Activated CD4-positive, alpha-beta T cell treated with anti-CD3 and anti-CD28 coated beads, Interleukin-2, amount 50 U/mL, for 24 hours (primary cell): ENCODE data around the gene TNS4.

Experiments
- DNase-seq, 2 donors: peaks; one replicate each; pipeline ENCODE4 v3.0.0-alpha.2; 2020; ENCODE audit warnings: low read depth in 1 of 2, low spot score in 1 of 2

The TNS4 gene

GRCh38 chr17:40459636-40460603 lies 41.5 kb downstream of the TNS4 start:
- no peak for DNase-seq

DNA sequence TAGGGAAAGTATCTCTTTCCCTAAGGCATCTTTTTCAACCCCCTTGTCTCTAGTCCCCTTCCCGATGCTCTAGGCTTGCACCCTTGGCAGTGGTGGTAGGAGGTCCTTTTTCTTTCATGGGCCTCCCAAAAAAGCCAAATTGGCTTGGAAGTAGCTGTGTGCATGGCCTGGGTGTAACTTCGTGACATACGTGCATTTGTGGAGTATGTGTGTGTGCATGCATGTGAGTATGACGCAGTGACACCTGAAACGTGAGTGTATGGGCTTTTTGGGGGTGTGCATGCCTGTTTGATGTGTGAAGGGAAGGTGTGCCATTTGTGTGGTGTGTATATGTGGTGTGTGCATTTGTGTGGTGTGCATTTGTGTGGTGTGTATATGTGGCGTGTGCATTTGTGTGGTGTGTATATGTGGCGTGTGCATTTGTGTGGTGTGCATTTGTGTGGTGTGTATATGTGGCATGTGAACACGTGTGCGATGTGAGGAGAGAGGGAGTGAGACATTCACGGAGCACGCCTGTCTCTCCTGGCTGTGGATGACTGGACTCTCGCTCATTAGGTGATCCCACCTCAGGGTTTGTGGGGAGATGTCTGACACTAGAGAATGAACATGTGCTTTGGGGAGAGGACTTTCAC lies 42.5 kb downstream of the TNS4 start:
- DNase-seq = no peak

DNA sequence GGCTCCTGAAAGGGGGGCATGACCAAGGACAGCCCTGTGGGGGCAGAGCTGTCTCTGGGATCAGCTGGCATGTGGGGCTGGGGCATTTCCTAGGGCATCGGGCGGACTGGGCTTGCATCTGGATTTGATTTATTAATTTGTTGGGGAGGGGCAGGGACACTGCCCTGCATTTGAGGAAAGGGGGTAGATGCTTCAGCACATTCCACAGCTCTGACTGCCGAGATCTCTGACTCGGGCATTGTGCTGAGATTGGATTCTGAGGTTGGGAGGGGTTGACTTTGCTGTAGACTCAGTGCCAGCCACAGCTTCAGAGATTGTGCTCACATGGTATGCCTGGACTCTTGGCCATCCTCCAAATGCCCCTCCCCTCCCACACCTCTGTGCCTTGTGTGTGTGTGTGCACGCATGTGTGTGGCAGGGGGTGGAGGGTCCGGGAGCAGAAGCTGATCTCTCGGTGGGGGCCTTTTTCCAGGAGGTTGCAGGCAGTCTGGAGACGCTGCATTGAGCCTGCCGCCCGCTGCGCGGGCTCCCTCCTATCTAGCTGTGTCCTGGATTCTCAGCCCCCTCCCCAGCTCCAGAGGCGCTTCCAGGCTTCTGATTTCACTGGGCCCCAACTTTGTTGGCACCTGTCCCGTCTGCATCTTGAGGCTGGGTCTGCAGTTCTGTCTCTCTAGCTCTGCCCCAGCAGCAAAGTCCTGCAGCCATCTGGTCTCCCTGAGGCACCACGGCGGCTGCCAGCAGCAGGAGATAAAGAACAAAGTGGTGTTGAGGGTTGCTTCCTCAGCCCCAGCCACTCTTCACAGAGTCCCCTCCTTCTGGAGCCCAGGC lies 43.2 kb downstream of the TNS4 start:
- no peak for DNase-seq

GRCh38 chr17:40457369-40457768 lies 44.1 kb downstream of the TNS4 start:
- DNase-seq = no peak

DNA sequence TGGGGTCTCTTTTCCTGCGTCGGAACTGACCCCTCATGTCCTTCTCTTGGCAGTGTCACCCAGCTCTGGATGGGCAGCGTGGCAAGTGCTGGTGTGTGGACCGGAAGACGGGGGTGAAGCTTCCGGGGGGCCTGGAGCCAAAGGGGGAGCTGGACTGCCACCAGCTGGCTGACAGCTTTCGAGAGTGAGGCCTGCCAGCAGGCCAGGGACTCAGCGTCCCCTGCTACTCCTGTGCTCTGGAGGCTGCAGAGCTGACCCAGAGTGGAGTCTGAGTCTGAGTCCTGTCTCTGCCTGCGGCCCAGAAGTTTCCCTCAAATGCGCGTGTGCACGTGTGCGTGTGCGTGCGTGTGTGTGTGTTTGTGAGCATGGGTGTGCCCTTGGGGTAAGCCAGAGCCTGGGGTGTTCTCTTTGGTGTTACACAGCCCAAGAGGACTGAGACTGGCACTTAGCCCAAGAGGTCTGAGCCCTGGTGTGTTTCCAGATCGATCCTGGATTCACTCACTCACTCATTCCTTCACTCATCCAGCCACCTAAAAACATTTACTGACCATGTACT lies 44.9 kb downstream of the TNS4 start:
- DNase-seq = no peak

DNA sequence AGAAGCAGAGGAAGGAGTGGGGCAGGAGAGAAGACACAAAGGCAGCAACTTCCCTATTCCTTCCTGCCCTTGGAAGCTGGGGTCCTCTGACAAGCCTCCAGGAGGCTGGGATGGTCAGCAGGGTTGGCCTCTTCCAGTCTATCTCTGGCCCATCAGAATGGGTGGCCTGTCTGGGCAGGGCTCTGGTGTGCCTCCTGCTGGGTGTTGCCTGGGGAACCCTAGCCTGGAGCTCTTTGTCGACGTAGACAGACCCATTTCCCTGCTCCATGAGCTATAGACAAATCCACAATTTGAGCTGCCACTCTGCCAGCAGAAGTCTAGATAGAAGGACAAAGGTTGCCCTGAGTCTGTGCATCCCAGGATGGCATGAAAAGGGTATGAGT lies 46.8 kb downstream of the TNS4 start:
- no peak for DNase-seq

GRCh38 chr17:40453881-40454612 lies 47.4 kb downstream of the TNS4 start:
- DNase-seq = no peak

- no peak for DNase-seq
Observed at GRCh38 chr17:40452921-40453378, 48.5 kb downstream of the TNS4 start.

- no peak for DNase-seq
Observed at GRCh38 chr17:40452216-40452787, 49.1 kb downstream of the TNS4 start.

- DNase-seq = no peak
Observed at GRCh38 chr17:40451420-40451819, 50.0 kb downstream of the TNS4 start.

DNA sequence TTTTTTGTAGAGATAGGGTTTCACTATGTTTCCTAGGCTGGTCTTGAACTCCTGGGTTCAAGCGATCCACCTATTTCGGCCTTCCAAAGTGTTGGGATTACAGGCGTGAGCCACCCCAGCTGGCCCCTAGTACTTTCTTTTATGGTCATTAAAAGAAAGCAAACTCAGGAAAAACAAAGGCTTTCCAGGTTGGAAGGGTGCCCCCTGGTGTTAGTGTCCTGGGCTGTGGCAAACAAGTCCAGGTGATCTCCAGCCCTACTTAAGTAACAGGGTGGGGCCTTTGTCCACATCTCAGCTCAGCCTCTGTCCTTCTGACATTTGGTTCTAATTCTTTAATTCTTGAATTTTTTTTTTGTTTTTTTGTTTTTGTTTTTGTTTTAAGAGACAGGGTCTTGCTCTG lies 51.2 kb downstream of the TNS4 start:
- no peak for DNase-seq

DNA sequence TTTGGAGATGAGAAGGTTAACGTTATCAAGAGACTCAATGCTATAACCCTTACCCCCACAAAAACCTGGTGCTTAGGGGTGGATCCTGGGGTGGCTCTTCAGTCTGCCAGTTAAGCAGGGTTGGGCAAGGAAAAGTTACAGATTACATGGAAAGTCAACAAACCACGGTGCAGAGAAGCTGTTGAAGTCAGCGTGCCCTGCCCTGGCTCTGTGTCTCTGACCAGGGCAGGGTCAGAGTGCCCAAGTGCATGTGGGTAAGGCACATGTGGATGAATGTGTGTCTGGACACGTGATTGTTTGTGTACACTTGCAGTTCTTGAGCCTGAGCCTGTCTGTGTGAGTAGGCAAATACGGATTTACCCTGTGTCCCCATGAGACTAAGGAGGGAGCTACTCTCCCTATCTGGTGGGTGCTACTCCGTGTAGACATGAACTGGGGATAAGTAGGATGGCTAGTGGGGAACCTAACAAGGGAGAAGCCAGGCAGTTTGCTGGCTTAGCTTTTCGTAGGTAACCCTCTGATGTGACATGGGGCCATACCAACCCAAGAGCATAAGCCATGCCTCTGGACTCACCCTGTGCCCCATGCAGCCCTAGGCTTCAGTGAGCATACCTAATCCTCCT lies 52.7 kb downstream of the TNS4 start:
- no peak for DNase-seq

DNA sequence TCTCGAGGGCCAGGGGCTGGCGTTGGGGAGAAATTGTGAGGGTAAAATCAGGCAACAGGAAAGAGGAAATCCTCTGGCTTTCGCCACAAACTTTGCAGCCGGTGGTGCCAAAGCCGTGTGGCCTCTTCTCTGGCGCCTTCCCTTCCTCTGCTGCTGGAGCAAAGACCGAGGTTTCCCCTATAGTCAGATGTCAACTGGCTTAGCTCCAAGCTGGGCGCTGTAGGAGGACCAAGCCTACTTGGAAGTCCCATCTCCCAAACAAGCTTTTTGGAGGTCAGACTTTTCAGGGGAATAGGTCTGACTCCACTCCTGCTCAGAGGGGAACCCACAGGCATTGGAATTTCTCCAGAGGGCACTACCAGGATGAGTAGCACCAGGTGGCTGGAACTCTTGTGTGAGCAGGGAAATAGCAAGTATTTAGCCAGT lies 53.2 kb downstream of the TNS4 start:
- DNase-seq = no peak

GRCh38 chr17:40447806-40448205 lies 53.6 kb downstream of the TNS4 start:
- DNase-seq = no peak

DNA sequence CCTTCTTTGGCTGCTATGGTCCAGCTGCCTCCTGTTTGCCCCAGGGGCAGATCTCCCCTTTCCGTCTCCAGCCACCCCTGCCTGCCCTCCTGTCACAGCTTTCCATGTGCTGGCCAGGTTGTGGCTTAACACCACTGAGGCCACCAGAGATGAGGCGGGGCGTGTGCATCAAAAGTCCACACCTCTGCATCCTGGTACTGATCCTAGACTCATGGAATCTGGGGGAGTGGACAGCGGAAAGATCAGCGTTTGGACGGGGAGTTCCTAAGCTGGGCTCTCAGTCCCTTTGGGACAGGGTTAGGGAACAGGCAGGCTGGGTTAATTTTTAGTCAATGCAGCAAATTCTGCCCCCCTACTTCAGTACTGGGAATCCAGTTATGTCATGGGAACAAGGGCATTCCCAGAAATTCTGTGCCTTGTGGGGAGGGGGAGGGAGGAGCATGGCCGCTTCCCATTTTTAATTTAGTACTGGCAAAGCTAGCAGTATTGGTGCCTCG lies 54.2 kb downstream of the TNS4 start:
- no peak for DNase-seq

- no peak for DNase-seq
Observed at GRCh38 chr17:40445751-40446468, 55.5 kb downstream of the TNS4 start.

- no peak for DNase-seq
Observed at GRCh38 chr17:40443988-40444899, 57.2 kb downstream of the TNS4 start.
